ENCODE results near the gene LHFPL2. TPM values are rescaled to one million over a fixed set of nuclear protein-coding genes. Genes with fewer than 3 reads are reported as not detected.

The LHFPL2 gene
- total and polyA plus RNA-seq, 9 of the 15 experiments (the other 6 are each of a cell fraction or from before 2014, with no cell fraction given) = 1.0 to 6.6 (median 4.6) TPM

GRCh38 chr5:78509884-78510769, 138.4 kb downstream of the LHFPL2 start (continued):
- TF ChIP-seq HMGXB4 (CRISPR knock-in tag; IDR thresholded peaks at IDR 0.05) (no peak), POLR3A (IDR thresholded peaks at IDR 0.05; ENCODE audit: borderline replicate concordance, extremely low read depth, insufficient read depth, insufficient read length) (no peak), ZNF253 (CRISPR knock-in tag; conservative IDR thresholded peaks at IDR 0.05) (no peak), PHF8 (IDR thresholded peaks at IDR 0.05; ENCODE audit: borderline replicate concordance, low read length) (peak; percentile 28; the same call in 1 of the 2 replicates), HMG20B (CRISPR knock-in tag; IDR thresholded peaks at IDR 0.05) (no peak), MEIS2 (IDR thresholded peaks at IDR 0.05; ENCODE audit: partially characterized antibody) (no peak), SP2 (IDR thresholded peaks at IDR 0.05; ENCODE audit: extremely low read depth, low read depth, low read length, poor library complexity, severe bottlenecking) (no peak), LCOR (CRISPR knock-in tag; IDR thresholded peaks at IDR 0.05) (no peak), SRSF3 (IDR thresholded peaks at IDR 0.05; ENCODE audit: insufficient read depth, low read length) (no peak), NRF1 (conservative IDR thresholded peaks at IDR 0.05 in 1 of 2, IDR thresholded peaks at IDR 0.05 in 1 of 2) (peak; percentile 70 to 76), JUND (IDR thresholded peaks at IDR 0.05; ENCODE audit: borderline replicate concordance, low read depth, low read length) (no peak), JUND (tag; IDR thresholded peaks at IDR 0.05; ENCODE audit: borderline replicate concordance, low read depth, low read length) (0 out of 3 replicates have a peak, but pooled peaks have one; percentile 14), DDX20 (tag; IDR thresholded peaks at IDR 0.05; ENCODE audit: low read depth) (no peak), CBX2 (IDR thresholded peaks at IDR 0.05; ENCODE audit: insufficient read depth, low read length, poor library complexity, severe bottlenecking) (no peak)
- TF ChIP-seq, protein P1, sequence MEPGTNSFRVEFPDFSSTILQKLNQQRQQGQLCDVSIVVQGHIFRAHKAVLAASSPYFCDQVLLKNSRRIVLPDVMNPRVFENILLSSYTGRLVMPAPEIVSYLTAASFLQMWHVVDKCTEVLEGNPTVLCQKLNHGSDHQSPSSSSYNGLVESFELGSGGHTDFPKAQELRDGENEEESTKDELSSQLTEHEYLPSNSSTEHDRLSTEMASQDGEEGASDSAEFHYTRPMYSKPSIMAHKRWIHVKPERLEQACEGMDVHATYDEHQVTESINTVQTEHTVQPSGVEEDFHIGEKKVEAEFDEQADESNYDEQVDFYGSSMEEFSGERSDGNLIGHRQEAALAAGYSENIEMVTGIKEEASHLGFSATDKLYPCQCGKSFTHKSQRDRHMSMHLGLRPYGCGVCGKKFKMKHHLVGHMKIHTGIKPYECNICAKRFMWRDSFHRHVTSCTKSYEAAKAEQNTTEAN (CRISPR knock-in tag; IDR thresholded peaks at IDR 0.05) = no peak
- TF ChIP-seq, protein P2, sequence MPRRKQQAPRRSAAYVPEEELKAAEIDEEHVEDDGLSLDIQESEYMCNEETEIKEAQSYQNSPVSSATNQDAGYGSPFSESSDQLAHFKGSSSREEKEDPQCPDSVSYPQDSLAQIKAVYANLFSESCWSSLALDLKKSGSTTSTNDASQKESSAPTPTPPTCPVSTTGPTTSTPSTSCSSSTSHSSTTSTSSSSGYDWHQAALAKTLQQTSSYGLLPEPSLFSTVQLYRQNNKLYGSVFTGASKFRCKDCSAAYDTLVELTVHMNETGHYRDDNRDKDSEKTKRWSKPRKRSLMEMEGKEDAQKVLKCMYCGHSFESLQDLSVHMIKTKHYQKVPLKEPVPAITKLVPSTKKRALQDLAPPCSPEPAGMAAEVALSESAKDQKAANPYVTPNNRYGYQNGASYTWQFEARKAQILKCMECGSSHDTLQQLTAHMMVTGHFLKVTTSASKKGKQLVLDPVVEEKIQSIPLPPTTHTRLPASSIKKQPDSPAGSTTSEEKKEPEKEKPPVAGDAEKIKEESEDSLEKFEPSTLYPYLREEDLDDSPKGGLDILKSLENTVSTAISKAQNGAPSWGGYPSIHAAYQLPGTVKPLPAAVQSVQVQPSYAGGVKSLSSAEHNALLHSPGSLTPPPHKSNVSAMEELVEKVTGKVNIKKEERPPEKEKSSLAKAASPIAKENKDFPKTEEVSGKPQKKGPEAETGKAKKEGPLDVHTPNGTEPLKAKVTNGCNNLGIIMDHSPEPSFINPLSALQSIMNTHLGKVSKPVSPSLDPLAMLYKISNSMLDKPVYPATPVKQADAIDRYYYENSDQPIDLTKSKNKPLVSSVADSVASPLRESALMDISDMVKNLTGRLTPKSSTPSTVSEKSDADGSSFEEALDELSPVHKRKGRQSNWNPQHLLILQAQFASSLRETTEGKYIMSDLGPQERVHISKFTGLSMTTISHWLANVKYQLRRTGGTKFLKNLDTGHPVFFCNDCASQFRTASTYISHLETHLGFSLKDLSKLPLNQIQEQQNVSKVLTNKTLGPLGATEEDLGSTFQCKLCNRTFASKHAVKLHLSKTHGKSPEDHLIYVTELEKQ (CRISPR knock-in tag; IDR thresholded peaks at IDR 0.05) = no peak
- TF ChIP-seq, protein P3, sequence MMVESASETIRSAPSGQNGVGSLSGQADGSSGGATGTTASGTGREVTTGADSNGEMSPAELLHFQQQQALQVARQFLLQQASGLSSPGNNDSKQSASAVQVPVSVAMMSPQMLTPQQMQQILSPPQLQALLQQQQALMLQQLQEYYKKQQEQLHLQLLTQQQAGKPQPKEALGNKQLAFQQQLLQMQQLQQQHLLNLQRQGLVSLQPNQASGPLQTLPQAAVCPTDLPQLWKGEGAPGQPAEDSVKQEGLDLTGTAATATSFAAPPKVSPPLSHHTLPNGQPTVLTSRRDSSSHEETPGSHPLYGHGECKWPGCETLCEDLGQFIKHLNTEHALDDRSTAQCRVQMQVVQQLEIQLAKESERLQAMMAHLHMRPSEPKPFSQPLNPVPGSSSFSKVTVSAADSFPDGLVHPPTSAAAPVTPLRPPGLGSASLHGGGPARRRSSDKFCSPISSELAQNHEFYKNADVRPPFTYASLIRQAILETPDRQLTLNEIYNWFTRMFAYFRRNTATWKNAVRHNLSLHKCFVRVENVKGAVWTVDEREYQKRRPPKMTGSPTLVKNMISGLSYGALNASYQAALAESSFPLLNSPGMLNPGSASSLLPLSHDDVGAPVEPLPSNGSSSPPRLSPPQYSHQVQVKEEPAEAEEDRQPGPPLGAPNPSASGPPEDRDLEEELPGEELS (CRISPR knock-in tag; IDR thresholded peaks at IDR 0.05; ENCODE audit: borderline replicate concordance) = no peak

Data from K562 (cell line).